PC-3 (cell line): ENCODE data around the gene BAZ2B.

Experiments
- EZH2 ChIP-seq: fragments of 300-600 bp; sonication (generic); IDR thresholded peaks from one replicate; pipeline ENCODE4 v1.6.1; 2017; ENCODE audit warnings: antibody characterized with exemption, mild to moderate bottlenecking, low read length; ENCODE audit not compliant: unreplicated experiment
- EZH2phosphoT487 ChIP-seq: fragments of 300-600 bp; sonication (generic); IDR thresholded peaks from 2 replicates; pipeline ENCODE4 v1.6.1; 2018; ENCODE audit warnings: mild to moderate bottlenecking, antibody characterized with exemption, low read length, borderline replicate concordance
- TF ChIP-seq, protein P1 (sequence below): fragments of 300-600 bp; sonication (generic); conservative IDR thresholded peaks from 2 replicates; pipeline ENCODE4 v1.5.1; 2017; ENCODE audit warnings: antibody characterized with exemption, low read depth, mild to moderate bottlenecking, low read length

DNA sequence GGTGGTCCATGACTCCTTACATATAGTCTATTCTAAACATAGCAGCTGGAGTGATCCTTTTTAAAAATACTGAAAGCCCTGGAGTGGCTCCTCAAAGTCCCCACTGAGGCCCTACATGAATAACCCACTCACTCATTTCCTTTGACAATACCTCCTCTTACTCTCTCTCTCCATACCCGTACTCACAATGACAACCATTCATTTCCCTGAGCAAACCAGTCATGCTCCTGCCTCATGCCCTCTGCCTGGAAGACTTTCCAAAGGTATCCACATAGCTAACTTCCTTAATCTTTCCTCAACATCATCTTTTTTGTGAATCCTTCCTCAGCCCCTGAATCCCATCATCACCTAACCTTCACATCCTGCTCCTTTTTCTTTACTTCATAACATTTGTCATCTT, 102.6 kb downstream of the BAZ2B start:
- no peak for TF ChIP-seq EZH2
- TF ChIP-seq EZH2phosphoT487, result no peak
- TF ChIP-seq, protein P1, sequence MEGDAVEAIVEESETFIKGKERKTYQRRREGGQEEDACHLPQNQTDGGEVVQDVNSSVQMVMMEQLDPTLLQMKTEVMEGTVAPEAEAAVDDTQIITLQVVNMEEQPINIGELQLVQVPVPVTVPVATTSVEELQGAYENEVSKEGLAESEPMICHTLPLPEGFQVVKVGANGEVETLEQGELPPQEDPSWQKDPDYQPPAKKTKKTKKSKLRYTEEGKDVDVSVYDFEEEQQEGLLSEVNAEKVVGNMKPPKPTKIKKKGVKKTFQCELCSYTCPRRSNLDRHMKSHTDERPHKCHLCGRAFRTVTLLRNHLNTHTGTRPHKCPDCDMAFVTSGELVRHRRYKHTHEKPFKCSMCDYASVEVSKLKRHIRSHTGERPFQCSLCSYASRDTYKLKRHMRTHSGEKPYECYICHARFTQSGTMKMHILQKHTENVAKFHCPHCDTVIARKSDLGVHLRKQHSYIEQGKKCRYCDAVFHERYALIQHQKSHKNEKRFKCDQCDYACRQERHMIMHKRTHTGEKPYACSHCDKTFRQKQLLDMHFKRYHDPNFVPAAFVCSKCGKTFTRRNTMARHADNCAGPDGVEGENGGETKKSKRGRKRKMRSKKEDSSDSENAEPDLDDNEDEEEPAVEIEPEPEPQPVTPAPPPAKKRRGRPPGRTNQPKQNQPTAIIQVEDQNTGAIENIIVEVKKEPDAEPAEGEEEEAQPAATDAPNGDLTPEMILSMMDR, result no peak
